K562 (cell line): ENCODE results near the gene LY6G5B. TPM values are rescaled to one million over a fixed set of nuclear protein-coding genes. Genes with fewer than 3 reads are reported as not detected.

ENCODE experiments used
- BDP1 ChIP-seq: IDR thresholded peaks from 3 replicates; pipeline ENCODE4 v1.6.1; 2011; ENCODE audit not compliant: insufficient read length, insufficient read depth
- CEBPB ChIP-seq: fragments of 450-650 bp; IDR thresholded peaks from 2 replicates; pipeline ENCODE4 v1.6.1; 2016; ENCODE audit warnings: missing genetic modification characterization, missing compliant biosample characterization
- FOXA3 ChIP-seq, 2 experiments: fragments of 450-650 bp in 1 of 2; sonication (generic) in 1 of 2; formaldehyde crosslinking; IDR thresholded peaks in 1 of 2; conservative IDR thresholded peaks in 1 of 2; 2 replicates each; pipeline versions ENCODE4 v1.4.0 to v1.8.0; 2020 to 2022; ENCODE audit warnings: mild to moderate bottlenecking in 2 of 2, missing genetic modification reagents in 1 of 2
- FOXP1 ChIP-seq: sonication (generic); formaldehyde crosslinking; IDR thresholded peaks from 2 replicates; pipeline ENCODE4 v1.8.0; 2022; ENCODE audit warnings: mild to moderate bottlenecking, missing genetic modification reagents
- HDAC3 ChIP-seq: fragments of 450-650 bp; IDR thresholded peaks from 2 replicates; pipeline ENCODE4 v1.6.1; 2018; ENCODE audit warnings: borderline replicate concordance, mild to moderate bottlenecking, moderate library complexity; ENCODE audit not compliant: partially characterized antibody
- HINFP ChIP-seq: fragments of 450-650 bp; conservative IDR thresholded peaks from 2 replicates; pipeline ENCODE4 v1.6.1; 2016; ENCODE audit warnings: missing genetic modification characterization, low read depth, mild to moderate bottlenecking, control low read depth, missing compliant biosample characterization
- KLF1 ChIP-seq: fragments of 450-650 bp; IDR thresholded peaks from 2 replicates; pipeline ENCODE4 v1.6.1; 2016; ENCODE audit warnings: missing genetic modification characterization, missing compliant biosample characterization
- PRMT5 ChIP-seq: sonication (generic); formaldehyde crosslinking; IDR thresholded peaks from 2 replicates; pipeline ENCODE4 v1.5.0; 2020; ENCODE audit warnings: missing genetic modification reagents
- SIRT6 ChIP-seq: IDR thresholded peaks from one replicate; pipeline ENCODE4 v1.6.1; 2012; ENCODE audit warnings: low read depth, mild to moderate bottlenecking, control low read depth, inconsistent platforms, low read length, moderate library complexity
- SRSF7 ChIP-seq: fragments of 200-400 bp; formaldehyde crosslinking; optimal IDR thresholded peaks from 2 replicates; pipeline ENCODE3; 2017; ENCODE audit warnings: mild to moderate bottlenecking, low read depth, low read length
- TAL1 ChIP-seq: fragments of 450-650 bp; IDR thresholded peaks from 2 replicates; pipeline ENCODE4 v1.6.1; 2016; ENCODE audit warnings: mild to moderate bottlenecking
- TGIF2 ChIP-seq: sonication (generic); formaldehyde crosslinking; IDR thresholded peaks from 2 replicates; pipeline ENCODE4 v1.8.1; 2022; ENCODE audit warnings: mild to moderate bottlenecking, missing genetic modification reagents, moderate library complexity
- ZNF280A ChIP-seq: fragments of 450-650 bp; IDR thresholded peaks from 2 replicates; pipeline ENCODE4 v1.6.1; 2018; ENCODE audit warnings: mild to moderate bottlenecking, low read depth; ENCODE audit not compliant: partially characterized antibody
- ZNF318 ChIP-seq, 2 experiments: fragments of 450-650 bp; IDR thresholded peaks; 2 replicates each; pipeline ENCODE4 v1.6.1; 2016; ENCODE audit warnings: mild to moderate bottlenecking in 2 of 2, borderline replicate concordance in 1 of 2, low read depth in 1 of 2, moderate library complexity in 1 of 2
- ZNF75A ChIP-seq: fragments of 450-650 bp; formaldehyde crosslinking; IDR thresholded peaks from 2 replicates; pipeline ENCODE4 v1.4.0; 2020; ENCODE audit warnings: mild to moderate bottlenecking
- polyA plus RNA-seq, 8 experiments: library from polyadenylated mRNA; depleted of rRNA in 4 of 8; stranded (reverse) in 5 of 8; unstranded in 3 of 8; fragments of >200 nt; fragmentation: Nextera tagmentation in 2 of 8; fragmentation: Illumina TruSeq in 1 of 8; extraction: Ambion mirVana in 2 of 8; extraction: Trizol in 1 of 8; gene quantifications; 2 replicates each; pipeline versions ENCODE4 v1.2.1 to v1.2.3, GENCODE V29; 2011 to 2014; ENCODE audit warnings: inconsistent platforms in 1 of 8, missing spikeins in 1 of 8
- total RNA-seq, 7 experiments: library from RNA; depleted of rRNA in 6 of 7; stranded (reverse); fragments of >200 nt in 6 of 7; fragmentation: Illumina TruSeq in 2 of 7; extraction: Trizol in 2 of 7; gene quantifications; 2 replicates each; pipeline versions ENCODE4 v1.2.1 to v1.2.3, GENCODE V29; 2011 to 2021; ENCODE audit warnings: low replicate concordance in 1 of 7

LY6G5B gene
- total and polyA plus RNA-seq, 9 of the 15 experiments (the other 6 are each of a cell fraction or from before 2014, with no cell fraction given): 6.0 to 27.0 (median 7.5) TPM

DNA sequence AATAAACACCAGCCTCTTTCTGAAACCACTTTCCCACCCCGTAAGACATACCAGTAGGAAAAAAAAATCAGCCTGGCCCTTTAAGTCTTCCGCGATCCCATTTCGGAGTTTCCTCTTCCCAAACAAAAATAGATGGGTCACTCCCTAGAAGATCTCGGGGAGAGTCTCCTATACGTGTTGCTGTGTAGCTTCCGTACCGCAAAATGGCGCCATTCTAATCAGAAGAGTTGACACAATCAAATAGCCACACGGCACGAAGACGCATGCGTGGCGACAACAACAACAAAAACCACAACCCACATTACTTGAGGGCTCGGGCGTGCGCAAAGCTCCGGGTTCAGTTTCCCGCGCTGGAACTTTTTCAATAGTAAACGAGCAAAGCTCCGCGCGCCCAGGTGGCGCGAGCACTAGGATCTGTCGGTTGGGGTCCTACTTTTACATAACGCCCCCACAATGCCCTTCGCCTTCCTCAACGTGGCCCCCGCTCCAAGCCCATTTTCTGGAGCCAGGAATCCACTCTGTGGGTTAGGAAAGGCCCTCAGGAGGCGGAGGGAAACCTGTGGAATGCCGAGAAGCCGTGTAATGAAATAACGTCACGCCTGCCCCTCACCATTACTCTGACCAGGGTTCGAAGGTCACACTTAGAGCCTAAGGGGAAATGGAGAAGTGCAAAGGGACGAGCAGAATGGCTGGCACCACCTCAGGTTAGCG is 4.8 kb upstream of the LY6G5B start, which contains the start of gene GPANK1 (continued):
- 0 out of 2 replicates have a peak, but pooled peaks have one; percentile 31 for TF ChIP-seq ZNF75A (CRISPR knock-in tag)
- TF ChIP-seq FOXA3 (CRISPR knock-in tag; conservative IDR thresholded peaks at IDR 0.05 in 1 of 2, IDR thresholded peaks at IDR 0.05 in 1 of 2): peak in 1 of 2 experiments; percentile 78; a peak in 3 of 4 replicates
- TF ChIP-seq CEBPB (tag): peak; percentile 71
- TF ChIP-seq HINFP (tag): no peak
- no peak for TF ChIP-seq SRSF7
- TF ChIP-seq TGIF2 (CRISPR knock-in tag): no peak; the same call in 1 of the 2 replicates
- TF ChIP-seq SIRT6: no peak
- peak; percentile 100 for TF ChIP-seq FOXP1
- TF ChIP-seq ZNF280A: no peak
- TF ChIP-seq TAL1: no peak; the same call in 1 of the 2 replicates
- TF ChIP-seq KLF1 (tag): 0 out of 2 replicates have a peak, but pooled peaks have one; percentile 32
- no peak for TF ChIP-seq PRMT5 (CRISPR knock-in tag)
- TF ChIP-seq HDAC3: no peak
- TF ChIP-seq BDP1: no peak
- TF ChIP-seq ZNF318 (IDR thresholded peaks at IDR 0.05; ENCODE audit: borderline replicate concordance in 1 of 2, low read depth in 1 of 2): no peak
